ENCODE results near the gene IRX5. TPM values are rescaled to one million over a fixed set of nuclear protein-coding genes. Genes with fewer than 3 reads are reported as not detected.

The IRX5 gene
- total RNA-seq, 5 donors from 2014 or later (not counting 1 experiment from before 2014, with no cell fraction given), result not detected

DNA sequence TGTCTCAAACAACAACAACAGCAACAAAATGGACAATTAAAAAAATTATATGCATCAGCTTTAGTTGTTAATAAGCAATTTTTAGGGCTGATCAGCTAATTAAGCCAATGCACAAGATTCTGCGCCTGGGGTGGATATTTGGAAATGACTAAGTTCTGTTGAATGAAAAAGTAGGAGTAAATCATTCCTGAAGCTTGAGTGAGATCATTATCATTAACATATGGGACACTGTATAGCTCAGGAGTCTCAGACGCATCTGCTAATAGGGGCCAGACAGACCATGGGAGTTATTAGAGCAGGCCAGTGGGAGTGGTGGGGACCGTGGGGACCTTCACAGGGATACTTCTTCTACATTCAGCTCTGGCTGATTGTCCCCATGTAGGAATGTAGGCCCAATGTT lies 22.8 kb downstream of the IRX5 start:
- Histone ChIP-seq H3K36me3 (ENCODE audit: control insufficient read depth in 2 of 2, extremely low read depth in 1 of 2, insufficient read depth in 1 of 2, low read length in 1 of 2) (no peaks in the 10 kb centered on the region), H3K4me1 (ENCODE audit: control insufficient read depth in 1 of 2, extremely low read depth in 1 of 2, insufficient read depth in 2 of 2, low read length in 2 of 2) (no peaks in the 10 kb centered on the region), H3K9me3 (no peaks in the 10 kb centered on the region), H3K27ac (ENCODE audit: low read length) (no peak overlapping the region), H3K4me3 (ENCODE audit: control insufficient read depth in 1 of 2, extremely low read depth in 1 of 2, low read length in 1 of 2) (no peak overlapping the region), H3K27me3 (replicated peaks in 1 of 2; ENCODE audit: control insufficient read depth in 2 of 2, extremely low read depth in 1 of 2, insufficient read depth in 2 of 2, low read length in 1 of 2) (peaks cover 6 to 10% of the 10 kb centered on the region in 2 experiments)
- Mint-ChIP-seq H3K36me3 (no peaks in the 10 kb centered on the region), H3K4me1 (no peaks in the 10 kb centered on the region), H3K27ac (no peak overlapping the region), H3K9me3 (peaks cover 0 to 4% (median 4%) of the 10 kb centered on the region in 3 donors), H3K4me3 (no peak overlapping the region), H3K27me3 (peaks cover 19 to 35% of the 10 kb centered on the region in 2 donors)
- ChIA-PET POLR2A (no interaction called here), CTCF (interaction anchor here in 1 of 2 donors (0.7 kb wide), 1 partner anchor 1130 kb away, joined by 3 read pairs; no protein-coding TSS in a partner anchor)
- ATAC-seq (replicated peaks in 1 of 4), result no peak
- no peak for DNase-seq
- WGBS (ENCODE audit: insufficient coverage), result 78% methylated on average over 1 of the region's 3 CpGs

DNA sequence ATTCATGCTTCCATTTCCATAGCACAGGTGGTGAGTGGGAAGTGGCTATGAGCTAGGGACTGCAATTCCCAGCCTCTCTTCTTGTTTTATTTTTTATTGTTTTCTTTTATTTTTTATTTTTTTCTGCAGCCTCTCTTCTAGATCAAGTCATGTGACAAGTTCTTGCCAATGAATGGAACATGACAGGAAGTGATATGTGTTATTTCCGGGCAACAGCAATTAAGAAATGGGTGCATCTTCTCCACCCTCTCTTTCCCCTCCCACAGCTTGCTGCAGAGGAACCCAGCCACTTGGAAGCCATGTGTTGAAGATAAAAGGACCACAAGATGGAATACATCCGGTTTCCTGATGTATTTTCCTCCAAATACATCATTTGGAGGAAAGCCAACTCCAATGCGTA lies 23.6 kb downstream of the IRX5 start:
- CTCF ChIA-PET, result interaction anchor here in 1 of 2 donors (0.7 kb wide), 1 partner anchor 1131 kb away, joined by 3 read pairs; no protein-coding TSS in a partner anchor
- POLR2A ChIA-PET, result no interaction called here

DNA sequence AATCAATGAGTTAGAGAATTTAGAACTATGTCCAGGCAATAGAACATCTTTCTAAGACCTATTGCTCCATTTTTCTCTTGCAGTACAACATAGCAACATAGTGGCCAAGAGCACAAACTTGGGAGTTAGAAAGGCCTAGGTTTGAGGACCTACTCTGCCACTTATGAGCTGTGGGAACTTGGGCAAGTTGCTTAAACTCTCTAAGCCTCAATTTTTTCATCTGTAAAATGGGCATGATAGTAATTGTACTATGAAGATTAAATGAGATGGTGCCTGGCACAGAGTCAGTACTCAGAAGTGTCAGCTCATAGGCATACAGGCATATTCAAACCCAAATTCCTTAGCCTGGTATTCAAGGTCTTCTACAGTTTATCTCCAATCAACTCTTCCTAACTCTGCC lies 25.1 kb downstream of the IRX5 start:
- no peaks in the 10 kb centered on the region for H3K9me3 ChIP-seq
- H3K9me3 Mint-ChIP-seq, result peaks cover 0 to 4% (median 4%) of the 10 kb centered on the region in 3 donors
- H3K27ac Mint-ChIP-seq, result no peak overlapping the region
- H3K4me1 Mint-ChIP-seq, result no peaks in the 10 kb centered on the region
- ChIA-PET POLR2A (no interaction called here), CTCF (interaction anchor here in 1 of 2 donors (0.6 kb wide), 1 partner anchor 1304 kb away, joined by 7 read pairs; no protein-coding TSS in a partner anchor)
- no peak overlapping the region for H3K4me3 ChIP-seq (ENCODE audit: control insufficient read depth in 1 of 2, extremely low read depth in 1 of 2, low read length in 1 of 2)
- no peaks in the 10 kb centered on the region for H3K4me1 ChIP-seq (ENCODE audit: control insufficient read depth in 1 of 2, extremely low read depth in 1 of 2, insufficient read depth in 2 of 2, low read length in 2 of 2)
- no peaks in the 10 kb centered on the region for H3K36me3 Mint-ChIP-seq
- no peaks in the 10 kb centered on the region for H3K36me3 ChIP-seq (ENCODE audit: control insufficient read depth in 2 of 2, extremely low read depth in 1 of 2, insufficient read depth in 1 of 2, low read length in 1 of 2)
- DNase-seq, result no peak
- no peak for ATAC-seq (replicated peaks in 1 of 4)
- H3K27me3 Mint-ChIP-seq, result peaks cover 14 to 18% of the 10 kb centered on the region in 2 donors
- no peak overlapping the region for H3K4me3 Mint-ChIP-seq
- peaks cover 2 to 12% of the 10 kb centered on the region in 2 experiments for H3K27me3 ChIP-seq (replicated peaks in 1 of 2; ENCODE audit: control insufficient read depth in 2 of 2, extremely low read depth in 1 of 2, insufficient read depth in 2 of 2, low read length in 1 of 2)
- H3K27ac ChIP-seq (ENCODE audit: low read length), result no peak overlapping the region

More for the DNA sequence above, 23.6 kb downstream of the IRX5 start:
- Histone ChIP-seq H3K9me3 (no peaks in the 10 kb centered on the region), H3K27ac (ENCODE audit: low read length) (no peak overlapping the region), H3K4me3 (ENCODE audit: control insufficient read depth in 1 of 2, extremely low read depth in 1 of 2, low read length in 1 of 2) (no peak overlapping the region), H3K4me1 (ENCODE audit: control insufficient read depth in 1 of 2, extremely low read depth in 1 of 2, insufficient read depth in 2 of 2, low read length in 2 of 2) (no peaks in the 10 kb centered on the region), H3K27me3 (replicated peaks in 1 of 2; ENCODE audit: control insufficient read depth in 2 of 2, extremely low read depth in 1 of 2, insufficient read depth in 2 of 2, low read length in 1 of 2) (peaks cover 4 to 12% of the 10 kb centered on the region in 2 experiments), H3K36me3 (ENCODE audit: control insufficient read depth in 2 of 2, extremely low read depth in 1 of 2, insufficient read depth in 1 of 2, low read length in 1 of 2) (no peaks in the 10 kb centered on the region)
- H3K9me3 Mint-ChIP-seq, result peaks cover 0 to 4% (median 4%) of the 10 kb centered on the region in 3 donors
- WGBS (ENCODE audit: insufficient coverage), result no CpG with 5 or more reads among the region's 3 CpGs
- ATAC-seq (replicated peaks in 1 of 4) (no peak), DNase-seq (no peak)
- H3K36me3 Mint-ChIP-seq, result no peaks in the 10 kb centered on the region
- H3K4me3 Mint-ChIP-seq, result no peak overlapping the region
- H3K27me3 Mint-ChIP-seq, result peaks cover 22 to 27% of the 10 kb centered on the region in 2 donors
- no peak overlapping the region for H3K27ac Mint-ChIP-seq
- H3K4me1 Mint-ChIP-seq, result no peaks in the 10 kb centered on the region

DNA sequence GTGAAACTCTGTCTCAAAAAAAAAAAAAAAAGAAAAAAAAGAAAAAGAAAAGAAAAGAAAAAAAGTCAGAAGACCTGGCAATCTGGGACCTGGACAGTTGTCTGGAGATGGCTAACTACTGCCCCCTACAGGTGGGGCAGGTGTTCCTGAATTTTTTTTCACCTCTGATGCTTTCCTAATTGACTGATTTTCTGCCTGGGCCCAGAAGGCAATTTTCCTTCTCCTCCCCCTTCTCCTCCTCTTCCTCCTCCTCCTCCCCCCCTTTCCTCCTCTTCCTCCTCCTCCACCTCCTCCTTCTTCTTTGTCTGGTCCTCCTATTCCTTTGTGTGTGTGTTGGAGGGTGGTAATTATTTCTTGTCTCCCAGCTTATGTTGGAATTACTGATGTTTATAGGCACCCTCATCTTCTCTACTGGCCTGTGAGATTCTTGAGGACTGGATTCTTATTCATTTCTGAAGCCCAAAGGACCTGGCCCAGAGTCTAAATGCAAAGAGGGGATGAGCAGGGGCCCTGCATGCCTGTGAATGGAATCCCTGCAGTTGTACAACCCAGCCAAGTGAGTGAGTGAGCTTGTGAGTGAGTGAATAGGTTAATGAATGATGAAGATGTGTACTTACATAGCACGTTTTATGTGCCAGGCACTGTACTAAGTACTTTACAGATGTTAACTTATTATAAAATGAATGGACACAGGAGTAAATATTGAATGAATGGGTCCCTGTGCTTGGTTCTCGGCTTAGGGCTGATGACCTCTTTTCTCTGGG lies 26.9 kb downstream of the IRX5 start:
- Histone ChIP-seq H3K9me3 (no peaks in the 10 kb centered on the region), H3K36me3 (ENCODE audit: control insufficient read depth in 2 of 2, extremely low read depth in 1 of 2, insufficient read depth in 1 of 2, low read length in 1 of 2) (no peaks in the 10 kb centered on the region), H3K27me3 (replicated peaks in 1 of 2; ENCODE audit: control insufficient read depth in 2 of 2, extremely low read depth in 1 of 2, insufficient read depth in 2 of 2, low read length in 1 of 2) (peaks cover 2 to 12% of the 10 kb centered on the region in 2 experiments), H3K4me1 (ENCODE audit: control insufficient read depth in 1 of 2, extremely low read depth in 1 of 2, insufficient read depth in 2 of 2, low read length in 2 of 2) (no peaks in the 10 kb centered on the region), H3K4me3 (ENCODE audit: control insufficient read depth in 1 of 2, extremely low read depth in 1 of 2, low read length in 1 of 2) (no peak overlapping the region), H3K27ac (ENCODE audit: low read length) (no peak overlapping the region)
- no peak overlapping the region for H3K27ac Mint-ChIP-seq
- H3K4me3 Mint-ChIP-seq, result no peak overlapping the region
- WGBS (ENCODE audit: insufficient coverage), result no CpG with 5 or more reads among the region's 2 CpGs
- peak in 1 of 35 experiments; percentile 22 for DNase-seq
- ATAC-seq (replicated peaks in 1 of 4), result no peak
- no peaks in the 10 kb centered on the region for H3K36me3 Mint-ChIP-seq
- POLR2A ChIA-PET, result no interaction called here
- CTCF ChIA-PET, result interaction anchor here in 1 of 2 donors (0.7 kb wide), 1 partner anchor 1185 kb away, joined by 3 read pairs; no protein-coding TSS in a partner anchor
- no peaks in the 10 kb centered on the region for H3K4me1 Mint-ChIP-seq
- H3K9me3 Mint-ChIP-seq, result peaks cover 0 to 4% (median 2%) of the 10 kb centered on the region in 3 donors
- peaks cover 10 to 17% of the 10 kb centered on the region in 2 donors for H3K27me3 Mint-ChIP-seq

DNA sequence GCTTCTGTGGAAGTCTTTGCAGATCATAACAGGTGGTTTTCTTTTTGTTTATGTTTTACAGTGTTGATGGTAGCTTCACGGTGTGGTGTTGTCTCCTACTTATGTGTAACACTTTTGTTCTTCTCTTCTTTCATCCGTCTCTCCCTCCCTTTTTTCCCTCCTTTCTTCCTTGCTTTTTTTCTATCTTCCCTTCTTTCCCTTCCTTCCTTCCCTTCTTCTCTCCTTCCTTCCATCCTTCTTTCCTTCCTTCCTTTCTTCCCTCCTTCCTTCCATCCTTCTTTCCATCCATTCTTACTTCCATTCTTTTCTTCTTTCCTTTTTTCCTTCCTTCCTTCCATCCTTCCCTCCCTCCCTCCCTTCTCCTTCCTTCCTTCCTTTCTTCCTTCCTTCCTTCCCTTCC lies 31.4 kb downstream of the IRX5 start:
- H3K27ac ChIP-seq (ENCODE audit: low read length), result no peak overlapping the region
- CTCF ChIA-PET, result interaction anchor here in 1 of 2 donors (0.5 kb wide), 1 partner anchor 89 kb away, joined by 7 read pairs; no protein-coding TSS in a partner anchor
- no peaks in the 10 kb centered on the region for H3K9me3 ChIP-seq
- peaks cover 11 to 21% of the 10 kb centered on the region in 2 donors for H3K27me3 Mint-ChIP-seq
- peaks cover 0 to 3% (median 0%) of the 10 kb centered on the region in 3 donors for H3K9me3 Mint-ChIP-seq
- no peaks in the 10 kb centered on the region for H3K36me3 Mint-ChIP-seq
- no peak overlapping the region for H3K27ac Mint-ChIP-seq
- no peak for ATAC-seq (replicated peaks in 1 of 4)
- no peak overlapping the region for H3K4me3 ChIP-seq (ENCODE audit: control insufficient read depth in 1 of 2, extremely low read depth in 1 of 2, low read length in 1 of 2)
- DNase-seq, result no peak
- no peaks in the 10 kb centered on the region for H3K4me1 Mint-ChIP-seq
- H3K27me3 ChIP-seq (replicated peaks in 1 of 2; ENCODE audit: control insufficient read depth in 2 of 2, extremely low read depth in 1 of 2, insufficient read depth in 2 of 2, low read length in 1 of 2), result peaks cover 0 to 10% of the 10 kb centered on the region in 2 experiments
- H3K36me3 ChIP-seq (ENCODE audit: control insufficient read depth in 2 of 2, extremely low read depth in 1 of 2, insufficient read depth in 1 of 2, low read length in 1 of 2), result no peaks in the 10 kb centered on the region
- no peaks in the 10 kb centered on the region for H3K4me1 ChIP-seq (ENCODE audit: control insufficient read depth in 1 of 2, extremely low read depth in 1 of 2, insufficient read depth in 2 of 2, low read length in 2 of 2)
- 93% methylated on average over 1 of the region's 2 CpGs for WGBS (ENCODE audit: insufficient coverage)
- no peak overlapping the region for H3K4me3 Mint-ChIP-seq
- POLR2A ChIA-PET, result no interaction called here

DNA sequence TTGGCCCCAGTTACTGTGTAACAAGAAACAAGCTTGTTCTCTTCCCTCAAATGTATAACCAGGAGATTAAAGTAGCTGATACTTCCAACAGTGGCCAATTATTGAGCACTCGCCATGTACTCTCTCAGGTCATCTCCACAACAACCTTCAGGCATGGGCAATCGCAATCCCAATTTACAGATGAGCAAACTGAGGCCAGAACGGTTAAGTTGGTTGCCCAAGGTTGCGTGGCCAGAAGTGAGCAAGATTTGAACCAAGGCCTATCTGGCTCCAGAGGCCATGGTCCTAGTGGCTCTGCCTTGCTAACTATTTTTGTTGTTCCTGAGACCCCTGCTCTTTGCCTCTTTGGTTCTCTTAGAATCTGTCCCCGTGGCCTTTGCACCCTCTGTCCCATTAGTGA lies 33.6 kb downstream of the IRX5 start:
- Histone ChIP-seq H3K4me1 (ENCODE audit: control insufficient read depth in 1 of 2, extremely low read depth in 1 of 2, insufficient read depth in 2 of 2, low read length in 2 of 2) (no peaks in the 10 kb centered on the region), H3K27me3 (replicated peaks in 1 of 2; ENCODE audit: control insufficient read depth in 2 of 2, extremely low read depth in 1 of 2, insufficient read depth in 2 of 2, low read length in 1 of 2) (peaks cover 0 to 6% of the 10 kb centered on the region in 2 experiments), H3K4me3 (ENCODE audit: control insufficient read depth in 1 of 2, extremely low read depth in 1 of 2, low read length in 1 of 2) (no peak overlapping the region), H3K27ac (ENCODE audit: low read length) (no peak overlapping the region), H3K9me3 (no peaks in the 10 kb centered on the region), H3K36me3 (ENCODE audit: control insufficient read depth in 2 of 2, extremely low read depth in 1 of 2, insufficient read depth in 1 of 2, low read length in 1 of 2) (no peaks in the 10 kb centered on the region)
- WGBS (ENCODE audit: insufficient coverage), result 84% methylated on average over 5 of the region's 5 CpGs
- Mint-ChIP-seq H3K4me3 (no peak overlapping the region), H3K9me3 (peaks cover 0 to 3% (median 0%) of the 10 kb centered on the region in 3 donors), H3K4me1 (no peaks in the 10 kb centered on the region), H3K36me3 (no peaks in the 10 kb centered on the region), H3K27ac (no peak overlapping the region), H3K27me3 (peaks cover 8 to 11% of the 10 kb centered on the region in 2 donors)
- ChIA-PET POLR2A (no interaction called here), CTCF (no interaction called here)
- DNase-seq (no peak), ATAC-seq (replicated peaks in 1 of 4) (no peak)

Data from T-cell (primary cell).